Neuronal stem cell (in vitro differentiated cells): ENCODE measurements around the gene ADK.

Experiments used
- DNase-seq: peaks from one replicate; pipeline ENCODE4 v3.0.0-alpha.2; 2013; ENCODE audit warnings: low spot score
- H2AFZ ChIP-seq: one replicate; pipeline ENCODE4 v1.6.1; 2013; ENCODE audit warnings: mild to moderate bottlenecking, low read length, inconsistent platforms
- H2AK5ac ChIP-seq: 2 replicates; pipeline ENCODE4 v1.6.1; 2013; ENCODE audit warnings: low read depth, mild to moderate bottlenecking, inconsistent platforms, low read length, moderate library complexity, mixed read lengths
- H2BK120ac ChIP-seq: 2 replicates; pipeline ENCODE4 v1.6.1; 2013; ENCODE audit warnings: low read depth, mild to moderate bottlenecking, inconsistent platforms, low read length, moderate library complexity, mixed read lengths
- H2BK12ac ChIP-seq: one replicate; pipeline ENCODE4 v1.6.1; 2013; ENCODE audit warnings: low read length, inconsistent platforms
- H2BK15ac ChIP-seq: 2 replicates; pipeline ENCODE4 v1.6.1; 2013; ENCODE audit warnings: mild to moderate bottlenecking, low read length, inconsistent platforms, mixed read lengths
- H2BK5ac ChIP-seq: one replicate; pipeline ENCODE4 v1.6.1; 2013; ENCODE audit warnings: inconsistent platforms, mild to moderate bottlenecking, low read length, moderate library complexity
- H3K14ac ChIP-seq: one replicate; pipeline ENCODE4 v1.6.1; 2013; ENCODE audit warnings: low read length, inconsistent platforms
- H3K18ac ChIP-seq: 2 replicates; pipeline ENCODE4 v1.6.1; 2013; ENCODE audit warnings: low read length, inconsistent platforms
- H3K23ac ChIP-seq: 2 replicates; pipeline ENCODE4 v1.6.1; 2013; ENCODE audit warnings: low read depth, mild to moderate bottlenecking, mixed read lengths, low read length, inconsistent platforms; ENCODE audit not compliant: poor library complexity
- H3K27ac ChIP-seq: replicated peaks from 3 replicates; pipeline ENCODE4 v1.5.1; 2013; ENCODE audit warnings: low read length, inconsistent platforms
- H3K27me3 ChIP-seq, 3 experiments: 2 replicates each; pipeline ENCODE4 v1.6.1; 2013; ENCODE audit warnings: low read length in 3 of 3, mild to moderate bottlenecking in 2 of 3, inconsistent platforms in 1 of 3, low read depth in 1 of 3, mixed read lengths in 1 of 3, moderate library complexity in 1 of 3; ENCODE audit not compliant: control insufficient read depth in 3 of 3, insufficient read depth in 3 of 3
- H3K36me3 ChIP-seq, 2 donors: replicated peaks in 1 of 2; 2 replicates each; pipeline ENCODE4 v1.6.1; 2013; ENCODE audit warnings: low read length in 2 of 2; ENCODE audit not compliant: control insufficient read depth in 2 of 2, insufficient read depth in 2 of 2
- H3K4ac ChIP-seq: 2 replicates; pipeline ENCODE4 v1.6.1; 2013; ENCODE audit warnings: inconsistent platforms, mild to moderate bottlenecking, low read length, moderate library complexity
- H3K4me1 ChIP-seq, 2 donors: 1 replicate in 1 of 2; 2 replicates in 1 of 2; pipeline ENCODE4 v1.6.1; 2013; ENCODE audit warnings: low read length in 2 of 2, low read depth in 1 of 2; ENCODE audit not compliant: control insufficient read depth in 2 of 2, insufficient read depth in 1 of 2
- H3K4me2 ChIP-seq: one replicate; pipeline ENCODE4 v1.6.1; 2013; ENCODE audit warnings: mild to moderate bottlenecking, low read length, inconsistent platforms; ENCODE audit not compliant: insufficient read depth, poor library complexity, severe bottlenecking
- H3K4me3 ChIP-seq, 2 donors: 2 replicates each; pipeline ENCODE4 v1.5.1; 2013; ENCODE audit warnings: low read length in 2 of 2, mild to moderate bottlenecking in 2 of 2, inconsistent platforms in 1 of 2, moderate library complexity in 1 of 2
- H3K79me1 ChIP-seq: one replicate; pipeline ENCODE4 v1.6.1; 2013; ENCODE audit warnings: low read depth, mild to moderate bottlenecking, inconsistent platforms, low read length, moderate library complexity
- H3K9ac ChIP-seq: one replicate; pipeline ENCODE4 v1.6.1; 2013; ENCODE audit warnings: mild to moderate bottlenecking, low read depth, low read length, inconsistent platforms; ENCODE audit not compliant: poor library complexity
- H3K9me3 ChIP-seq, 2 donors: replicated peaks in 1 of 2; 2 replicates each; pipeline versions ENCODE3 to v1.6.1; 2013; ENCODE audit warnings: low read length in 2 of 2, mild to moderate bottlenecking in 2 of 2, inconsistent platforms in 1 of 2, low read depth in 1 of 2, mixed read lengths in 1 of 2, moderate library complexity in 1 of 2; ENCODE audit not compliant: control insufficient read depth in 2 of 2, insufficient read depth in 1 of 2
- H4K8ac ChIP-seq: one replicate; pipeline ENCODE4 v1.6.1; 2013; ENCODE audit warnings: low read depth, mild to moderate bottlenecking, inconsistent platforms, low read length, moderate library complexity
- H4K91ac ChIP-seq: one replicate; pipeline ENCODE4 v1.6.1; 2013; ENCODE audit warnings: low read length, low read depth, mild to moderate bottlenecking, inconsistent platforms; ENCODE audit not compliant: poor library complexity
- WGBS, 2 donors: extraction: QIAGEN DNeasy Blood & Tissue Kit; methylation state at CpG; one replicate each; pipeline ENCODE4 v1.1.7; 2013; ENCODE audit warnings: missing lambda C conversion rate in 2 of 2, mixed read lengths in 1 of 2; ENCODE audit not compliant: insufficient read length in 2 of 2, insufficient replicate concordance in 1 of 2; ENCODE audit errors: extremely low coverage in 2 of 2; 5-methylcytosine and 5-hydroxymethylcytosine counted together

Gene ADK

DNA sequence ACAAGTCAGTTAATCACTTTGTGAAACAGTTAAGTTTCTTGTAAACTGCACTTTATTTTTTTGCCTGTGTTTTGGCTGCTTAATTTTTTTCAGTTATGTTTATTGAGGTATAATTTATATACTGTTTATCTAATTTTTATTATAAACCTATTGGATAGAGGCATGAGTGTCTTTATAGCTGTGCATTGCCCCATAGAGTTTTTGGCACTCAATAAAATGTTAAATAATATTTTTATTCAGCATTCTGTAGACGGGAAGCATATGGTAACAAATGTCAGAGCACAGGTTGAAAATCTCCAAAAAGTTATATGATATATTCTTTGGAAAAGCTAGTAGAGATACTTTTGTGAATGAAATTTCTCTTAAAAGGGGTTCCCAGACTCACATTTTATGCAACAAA lies 431.5 kb downstream of the ADK start:
- no peak overlapping the region for H3K9ac ChIP-seq
- H2AFZ ChIP-seq: no peak overlapping the region
- no peak overlapping the region for H3K4ac ChIP-seq
- no peaks in the 10 kb centered on the region for H3K36me3 ChIP-seq
- H4K91ac ChIP-seq: no peak overlapping the region
- no peak overlapping the region for H3K27ac ChIP-seq
- no peak overlapping the region for H3K14ac ChIP-seq
- H3K23ac ChIP-seq: no peak overlapping the region
- no peaks in the 10 kb centered on the region for H3K79me1 ChIP-seq
- no peak overlapping the region for H2BK15ac ChIP-seq
- no peak overlapping the region for H2BK120ac ChIP-seq
- no peak for DNase-seq
- no peak overlapping the region for H4K8ac ChIP-seq
- H3K18ac ChIP-seq: no peak overlapping the region
- H3K9me3 ChIP-seq: peaks cover 0 to 12% of the 10 kb centered on the region in 2 donors
- peaks cover 3 to 14% of the 10 kb centered on the region in 2 donors for H3K4me1 ChIP-seq
- H3K4me2 ChIP-seq: no peak overlapping the region
- no peak overlapping the region for H2BK5ac ChIP-seq
- H2AK5ac ChIP-seq: no peak overlapping the region
- WGBS, 2 donors: no CpG with 5 or more reads among the region's 1 CpG
- no peak overlapping the region for H2BK12ac ChIP-seq
- H3K27me3 ChIP-seq: no peaks in the 10 kb centered on the region
- no peak overlapping the region for H3K4me3 ChIP-seq

DNA sequence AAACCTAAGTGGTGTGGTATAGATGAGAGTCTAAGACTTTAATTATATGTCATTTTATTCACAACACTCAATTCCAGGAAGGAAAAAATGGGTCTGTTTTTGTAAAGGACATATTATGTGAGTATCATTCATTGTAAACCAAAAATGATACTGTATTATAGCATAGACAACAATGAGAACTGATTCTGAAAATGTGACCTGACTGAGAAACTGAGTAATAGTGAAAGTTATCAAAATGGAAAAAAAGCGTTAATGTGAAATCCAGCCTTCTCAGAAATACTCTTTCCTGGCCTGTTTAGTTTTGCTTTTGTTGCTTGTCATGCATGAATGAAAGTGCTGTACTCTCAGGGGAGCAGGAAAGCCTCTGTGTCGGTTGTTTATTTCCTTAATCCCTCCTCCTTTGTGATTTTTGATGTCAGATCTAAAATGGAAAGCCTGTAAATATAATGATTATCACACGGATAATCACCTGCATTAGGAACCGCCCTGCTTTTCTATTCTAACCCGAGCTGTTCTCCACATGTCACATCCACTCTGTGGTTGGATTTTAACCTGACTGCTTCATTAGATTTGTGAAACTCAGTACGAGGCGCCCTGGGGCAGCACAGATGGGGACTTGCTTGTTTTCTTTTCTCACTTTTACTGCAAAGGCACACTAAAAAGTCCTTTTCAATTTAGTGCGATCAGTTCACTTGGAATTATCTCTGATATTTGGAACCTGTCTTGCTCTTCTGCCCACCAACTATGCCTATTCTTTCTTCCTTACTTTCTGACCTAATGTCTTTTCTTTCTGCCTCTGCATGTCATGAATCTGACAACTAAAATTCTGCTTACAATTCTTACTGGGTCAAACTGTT lies 434.4 kb downstream of the ADK start:
- Histone ChIP-seq H3K14ac (no peak overlapping the region), H2BK15ac (no peak overlapping the region), H3K18ac (no peak overlapping the region), H3K4me3 (peak overlapping the region in 1 of 2 donors; percentile 6), H3K4me1 (peaks cover 3 to 33% of the 10 kb centered on the region in 2 donors), H4K8ac (no peak overlapping the region), H2BK5ac (no peak overlapping the region), H2AK5ac (no peak overlapping the region), H3K27me3 (no peaks in the 10 kb centered on the region), H2BK12ac (no peak overlapping the region), H2BK120ac (no peak overlapping the region), H3K79me1 (no peaks in the 10 kb centered on the region), H3K36me3 (no peaks in the 10 kb centered on the region), H3K4me2 (no peak overlapping the region), H3K27ac (peak overlapping the region; percentile 24), H3K9me3 (peaks cover 0 to 12% of the 10 kb centered on the region in 2 donors), H3K4ac (no peak overlapping the region), H2AFZ (peak overlapping the region; percentile 7), H4K91ac (no peak overlapping the region), H3K9ac (no peak overlapping the region), H3K23ac (no peak overlapping the region)
- WGBS, 2 donors: no CpG with 5 or more reads among the region's 8 CpGs
- no peak for DNase-seq

DNA sequence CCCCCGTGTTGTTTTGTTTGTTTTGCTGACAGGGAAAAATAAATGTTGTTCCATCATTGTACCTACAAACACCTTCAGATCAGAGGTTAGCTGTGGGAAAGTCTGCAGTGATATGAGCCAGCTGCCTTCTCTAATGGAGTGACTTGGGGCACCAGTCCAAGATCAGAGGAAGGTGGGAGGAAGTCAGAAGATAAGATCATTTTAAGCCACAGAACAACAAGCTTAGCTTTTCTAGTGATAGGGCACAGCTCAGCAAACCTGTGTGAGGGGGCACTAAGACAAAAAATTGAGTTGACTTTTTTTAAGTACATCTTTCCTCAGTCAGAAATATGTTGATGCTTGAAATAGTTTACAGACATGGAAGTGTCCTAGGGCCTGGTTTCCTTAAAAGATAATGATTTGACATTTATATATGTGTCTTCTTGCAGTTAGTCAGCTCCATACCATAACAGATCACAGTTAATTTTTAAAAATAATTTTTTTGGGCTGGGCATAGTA lies 435.1 kb downstream of the ADK start:
- no peak overlapping the region for H2BK5ac ChIP-seq
- no peak overlapping the region for H3K9ac ChIP-seq
- no peak overlapping the region for H2AK5ac ChIP-seq
- H3K9me3 ChIP-seq: peaks cover 0 to 7% of the 10 kb centered on the region in 2 donors
- no peak overlapping the region for H3K23ac ChIP-seq
- H3K4ac ChIP-seq: no peak overlapping the region
- no peak overlapping the region for H2BK120ac ChIP-seq
- peaks cover 3 to 34% of the 10 kb centered on the region in 2 donors for H3K4me1 ChIP-seq
- WGBS, 2 donors: no CpG with 5 or more reads among the region's 1 CpG
- H3K14ac ChIP-seq: no peak overlapping the region
- H3K18ac ChIP-seq: no peak overlapping the region
- no peak overlapping the region for H4K8ac ChIP-seq
- no peak for DNase-seq
- H2BK15ac ChIP-seq: no peak overlapping the region
- no peak overlapping the region for H3K4me2 ChIP-seq
- no peak overlapping the region for H2BK12ac ChIP-seq
- H3K4me3 ChIP-seq: no peak overlapping the region
- no peak overlapping the region for H3K27ac ChIP-seq
- peak overlapping the region; percentile 7 for H2AFZ ChIP-seq
- no peaks in the 10 kb centered on the region for H3K36me3 ChIP-seq
- no peak overlapping the region for H4K91ac ChIP-seq
- H3K79me1 ChIP-seq: no peaks in the 10 kb centered on the region
- no peaks in the 10 kb centered on the region for H3K27me3 ChIP-seq

DNA sequence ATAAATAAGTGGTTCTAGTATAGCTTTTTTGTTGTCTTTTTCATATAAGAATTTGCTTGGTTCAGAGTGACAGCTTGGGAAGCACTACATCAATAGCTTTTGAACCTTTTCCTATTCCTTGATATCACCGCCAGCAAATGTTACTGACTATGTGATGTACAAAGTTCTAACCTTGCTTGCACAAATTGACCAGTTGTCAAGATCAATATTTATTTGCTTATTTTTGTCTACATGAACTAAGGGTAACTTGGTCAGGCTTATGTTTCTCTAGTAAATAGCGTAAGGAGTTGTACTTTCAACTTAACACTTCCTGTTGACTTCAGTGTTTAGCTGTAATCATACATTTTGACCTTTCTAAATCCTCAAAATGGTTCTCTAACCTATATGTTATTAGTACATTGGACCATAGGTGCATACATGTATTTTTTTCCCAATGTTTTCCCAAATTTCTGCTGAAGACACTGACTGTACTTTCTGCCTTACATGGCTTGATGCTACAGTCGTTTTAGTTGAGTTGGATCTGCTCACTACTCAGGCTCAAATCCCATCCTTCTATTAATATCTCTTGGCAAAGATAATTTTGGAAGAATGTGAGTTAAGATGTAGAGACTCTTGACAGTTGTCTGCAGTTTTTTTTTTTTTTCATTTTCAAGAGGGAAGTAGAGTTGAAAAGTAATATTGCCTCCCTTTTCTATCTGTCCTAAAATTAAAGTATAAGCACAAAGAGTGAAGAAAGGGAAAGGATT lies 436.3 kb downstream of the ADK start:
- Histone ChIP-seq H3K18ac (no peak overlapping the region), H3K4me1 (peaks cover 3 to 34% of the 10 kb centered on the region in 2 donors), H3K4ac (no peak overlapping the region), H3K4me3 (no peak overlapping the region), H2AFZ (no peak overlapping the region), H3K23ac (no peak overlapping the region), H2BK15ac (no peak overlapping the region), H3K36me3 (no peaks in the 10 kb centered on the region), H2BK120ac (no peak overlapping the region), H4K8ac (no peak overlapping the region), H4K91ac (no peak overlapping the region), H3K14ac (no peak overlapping the region), H3K79me1 (no peaks in the 10 kb centered on the region), H2BK12ac (no peak overlapping the region), H3K9me3 (no peaks in the 10 kb centered on the region), H3K4me2 (no peak overlapping the region), H3K27me3 (no peaks in the 10 kb centered on the region), H2BK5ac (no peak overlapping the region), H3K9ac (no peak overlapping the region), H3K27ac (no peak overlapping the region), H2AK5ac (no peak overlapping the region)
- no CpG with 5 or more reads among the region's 3 CpGs for whole genome bisulfite sequencing, 2 donors
- no peak for DNase-seq
